GM12891 (cell line): Measurements from ENCODE around the gene MPZL1.
"Not testable (repeated sequence)": the region's sequence is repeated elsewhere in the genome, so short reads cannot be mapped to it uniquely, and the experiment has no call there.

Source experiments
- DNase-seq: peaks from one replicate; pipeline ENCODE4 v3.0.0; 2011; ENCODE audit warnings: low spot score; ENCODE audit not compliant: insufficient read length
- FAIRE-seq: peaks from 2 replicates; lab custom pipeline; 2011; peaks lifted over from hg19 to GRCh38; lab: Jason Lieb, UNC
- PAX5 ChIP-seq: IDR thresholded peaks from 2 replicates; pipeline ENCODE4 v1.6.1; 2011; ENCODE audit warnings: low read length, moderate library complexity, mild to moderate bottlenecking; ENCODE audit not compliant: insufficient read depth, severe bottlenecking
- POLR2A ChIP-seq: IDR thresholded peaks from 2 replicates; pipeline ENCODE4 v1.6.1; 2011; ENCODE audit warnings: low read depth, low read length, control low read depth
- POLR2AphosphoS5 ChIP-seq: IDR thresholded peaks from 2 replicates; pipeline ENCODE4 v1.6.1; 2011; ENCODE audit warnings: low read depth, low read length, control low read depth
- POU2F2 ChIP-seq: IDR thresholded peaks from 2 replicates; pipeline ENCODE4 v1.6.1; 2011; ENCODE audit warnings: low read depth, mild to moderate bottlenecking, control low read depth, low read length, moderate library complexity
- SPI1 ChIP-seq: IDR thresholded peaks from 2 replicates; pipeline ENCODE4 v1.6.1; 2011; ENCODE audit warnings: low read depth, low read length, control low read depth
- TAF1 ChIP-seq: IDR thresholded peaks from 2 replicates; pipeline ENCODE4 v1.6.1; 2011; ENCODE audit warnings: low read depth, low read length, control low read depth

Gene MPZL1

GRCh38 chr1:167803358-167804207 is 81.8 kb downstream of the MPZL1 start:
- TF ChIP-seq SPI1, result no peak
- TF ChIP-seq POLR2A, result no peak
- peak; percentile 100 for TF ChIP-seq PAX5
- DNase-seq (peak; percentile 70), FAIRE-seq (peak; percentile 88)

- DNase-seq, result peak; percentile 16
- FAIRE-seq, result no peak
- TF ChIP-seq POLR2AphosphoS5, result no peak
Measured at GRCh38 chr1:167805041-167805556, 83.3 kb downstream of the MPZL1 start.

- FAIRE-seq, DNase-seq: not testable (repeated sequence)
Measured at GRCh38 chr1:167806235-167806634, 84.5 kb downstream of the MPZL1 start.

- not testable (repeated sequence) for FAIRE-seq, DNase-seq
Measured at GRCh38 chr1:167806676-167807075, 84.9 kb downstream of the MPZL1 start.

- TF ChIP-seq SPI1 (no peak), POLR2A (no peak), TAF1 (no peak), POU2F2 (no peak), PAX5 (no peak), POLR2AphosphoS5 (no peak)
Measured at GRCh38 chr1:167808104-167808503, 86.3 kb downstream of the MPZL1 start.

GRCh38 chr1:167808690-167809089 is 86.9 kb downstream of the MPZL1 start:
- FAIRE-seq, result no peak
- TF ChIP-seq POU2F2, result no peak
- no peak for TF ChIP-seq TAF1
- no peak for TF ChIP-seq POLR2A
- TF ChIP-seq POLR2AphosphoS5, result no peak
- no peak for TF ChIP-seq PAX5
- TF ChIP-seq SPI1, result no peak
- no peak for DNase-seq

More at GRCh38 chr1:167808104-167808503, 86.3 kb downstream of the MPZL1 start:
- no peak for FAIRE-seq
- no peak for DNase-seq

- no peak for FAIRE-seq
- no peak for TF ChIP-seq POU2F2
- TF ChIP-seq POLR2A, result no peak
- no peak for TF ChIP-seq POLR2AphosphoS5
- TF ChIP-seq TAF1, result no peak
- no peak for TF ChIP-seq SPI1
- TF ChIP-seq PAX5, result no peak
- DNase-seq, result no peak
Measured at GRCh38 chr1:167812972-167813371, 91.2 kb downstream of the MPZL1 start.

GRCh38 chr1:167815650-167816049 is 93.9 kb downstream of the MPZL1 start:
- DNase-seq (no peak), FAIRE-seq (no peak)
- TF ChIP-seq POU2F2, result no peak
- TF ChIP-seq POLR2AphosphoS5, result no peak
- TF ChIP-seq SPI1, result no peak
- TF ChIP-seq POLR2A, result no peak
- no peak for TF ChIP-seq TAF1
- TF ChIP-seq PAX5, result no peak

- FAIRE-seq (peak; percentile 80), DNase-seq (peak; percentile 65)
- TF ChIP-seq POU2F2, result no peak
- TF ChIP-seq TAF1, result no peak
- no peak for TF ChIP-seq PAX5
- no peak for TF ChIP-seq SPI1
- TF ChIP-seq POLR2A, result no peak
- no peak for TF ChIP-seq POLR2AphosphoS5
Measured at GRCh38 chr1:167819849-167820683, 98.3 kb downstream of the MPZL1 start.
